Adrenal gland (tissue), 12 donors: ENCODE results near the gene IL3. TPM values are rescaled to one million over a fixed set of nuclear protein-coding genes. Genes with fewer than 3 reads are reported as not detected.

Experiments used
- DNase-seq, 7 donors: peaks; one replicate each; pipeline ENCODE4 v3.0.0-alpha.2; 2019 to 2020
- H3K27ac ChIP-seq, 5 donors: fragments of 200-600 bp; sonication (generic) in 4 of 5; 1 replicate in 3 of 5; 2 replicates in 2 of 5; pipeline versions ENCODE4 v1.5.1 to v1.8.0; 2016 to 2020; ENCODE audit warnings: mild to moderate bottlenecking in 1 of 5
- H3K27me3 ChIP-seq: fragments of 200-600 bp; 2 replicates; pipeline ENCODE4 v1.8.0; 2021
- H3K36me3 ChIP-seq, 2 donors: fragments of 200-600 bp; replicated peaks in 1 of 2; 1 replicate in 1 of 2; 2 replicates in 1 of 2; pipeline versions ENCODE4 v1.5.1 to v1.8.0; 2018 to 2022
- H3K4me1 ChIP-seq, 2 donors: fragments of 200-600 bp; replicated peaks in 1 of 2; 1 replicate in 1 of 2; 2 replicates in 1 of 2; pipeline versions ENCODE4 v1.5.1 to v1.8.0; 2018 to 2021
- H3K4me3 ChIP-seq, 4 donors: fragments of 200-600 bp; sonication (generic) in 3 of 4; one replicate each; pipeline ENCODE4 v1.5.1; 2016 to 2018
- H3K9me3 ChIP-seq, 3 donors: fragments of 200-600 bp; sonication (generic) in 1 of 3; replicated peaks in 1 of 3; 1 replicate in 2 of 3; 2 replicates in 1 of 3; pipeline versions ENCODE4 v1.5.1 to v1.8.0; 2016 to 2021
- POLR2A ChIP-seq, 2 donors: fragments of 450-650 bp; IDR thresholded peaks; one replicate each; pipeline ENCODE4 v1.6.1; 2017; ENCODE audit warnings: antibody characterized with exemption in 2 of 2, mild to moderate bottlenecking in 2 of 2, moderate library complexity in 1 of 2
- WGBS, 4 donors: extraction: QIAGEN DNeasy Blood & Tissue Kit in 2 of 4; methylation state at CpG; one replicate each; pipeline versions ENCODE4 v1.1.5 to v1.1.7; 2013 to 2017; 5-methylcytosine and 5-hydroxymethylcytosine counted together
- intact Hi-C, 2 donors: fragments of 100-400 bp; cut with DNase I; formaldehyde crosslinking; loops; one replicate each; pipeline versions ENCODE4 v1.14.1 to v1.15.0; 2022 to 2023
- polyA plus RNA-seq, 3 donors: library from polyadenylated mRNA; stranded (reverse); fragments of 200-250 nt in 2 of 3; fragments of 350-450 nt in 1 of 3; fragmentation: Illumina TruSeq in 1 of 3; extraction: RNeasy Lipid Tissue Mini Kit (QIAGEN cat#74804) in 1 of 3; gene quantifications; one replicate each; pipeline ENCODE4 v1.2.3, GENCODE V29; 2013 to 2014
- total RNA-seq, 9 donors: library from RNA; depleted of rRNA in 4 of 9; stranded (reverse); fragments of >200 nt in 4 of 9; fragments of 120-200 nt in 1 of 9; fragmentation: NEBNext Ultra II Directional in 1 of 9; extraction: Animal tissue kit (Norgen Biotek cat#: 25700) in 1 of 9; gene quantifications; one replicate each; pipeline versions ENCODE4 v1.1.0 to v1.2.4, GENCODE V29; 2013 to 2023
- TF ChIP-seq, protein P1 (sequence below), 6 experiments: fragments of 450-650 bp in 4 of 6; fragments of 200-600 bp in 2 of 6; sonication (generic) in 1 of 6; IDR thresholded peaks; 1 replicate in 5 of 6; 2 replicates in 1 of 6; pipeline versions ENCODE4 v1.5.1 to v1.8.0; 2016 to 2021; ENCODE audit warnings: antibody characterized with exemption in 6 of 6, mild to moderate bottlenecking in 2 of 6, moderate library complexity in 1 of 6
- donor health status: healthy with polysubstance abuse.
- donor health status: Bipolar disorder and iron deficiency.
- donor health status: DM: yes; HTN: yes; CAD: no.
- donor health status: DM: no; HTN: no; CAD: no.
- donor health status: DM: no; HTN: no; CAD: no.
- donor health status: DM: yes; HTN: yes; CAD: no.

IL3 gene
- total and polyA plus RNA-seq, 12 donors, result not detected

DNA sequence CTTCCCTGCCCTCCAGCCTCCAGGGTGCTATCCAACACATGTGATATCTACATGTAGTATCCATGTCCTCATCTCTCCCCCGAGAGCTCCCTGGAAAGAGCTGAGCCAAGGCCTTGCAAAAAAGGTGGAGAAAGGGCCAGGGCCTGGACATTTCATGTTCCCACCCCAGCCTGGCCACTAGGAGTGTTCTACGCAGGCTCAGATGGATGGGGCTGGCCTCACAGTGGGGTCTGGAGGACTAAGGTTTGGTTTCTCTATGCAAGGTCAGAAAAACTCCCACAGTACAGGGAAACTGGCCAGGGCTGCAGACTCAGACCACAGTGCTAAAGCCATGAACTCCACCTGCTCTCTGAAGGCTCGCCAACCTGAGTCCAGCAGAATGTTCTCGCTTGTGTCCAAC, 11.6 kb downstream of the IL3 start:
- H3K4me1 ChIP-seq, result no peaks in the 10 kb centered on the region
- intact Hi-C loops, result no loop called here
- no peaks in the 10 kb centered on the region for H3K27me3 ChIP-seq
- TF ChIP-seq, protein P1, sequence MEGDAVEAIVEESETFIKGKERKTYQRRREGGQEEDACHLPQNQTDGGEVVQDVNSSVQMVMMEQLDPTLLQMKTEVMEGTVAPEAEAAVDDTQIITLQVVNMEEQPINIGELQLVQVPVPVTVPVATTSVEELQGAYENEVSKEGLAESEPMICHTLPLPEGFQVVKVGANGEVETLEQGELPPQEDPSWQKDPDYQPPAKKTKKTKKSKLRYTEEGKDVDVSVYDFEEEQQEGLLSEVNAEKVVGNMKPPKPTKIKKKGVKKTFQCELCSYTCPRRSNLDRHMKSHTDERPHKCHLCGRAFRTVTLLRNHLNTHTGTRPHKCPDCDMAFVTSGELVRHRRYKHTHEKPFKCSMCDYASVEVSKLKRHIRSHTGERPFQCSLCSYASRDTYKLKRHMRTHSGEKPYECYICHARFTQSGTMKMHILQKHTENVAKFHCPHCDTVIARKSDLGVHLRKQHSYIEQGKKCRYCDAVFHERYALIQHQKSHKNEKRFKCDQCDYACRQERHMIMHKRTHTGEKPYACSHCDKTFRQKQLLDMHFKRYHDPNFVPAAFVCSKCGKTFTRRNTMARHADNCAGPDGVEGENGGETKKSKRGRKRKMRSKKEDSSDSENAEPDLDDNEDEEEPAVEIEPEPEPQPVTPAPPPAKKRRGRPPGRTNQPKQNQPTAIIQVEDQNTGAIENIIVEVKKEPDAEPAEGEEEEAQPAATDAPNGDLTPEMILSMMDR (IDR thresholded peaks at IDR 0.05), result no peak
- TF ChIP-seq POLR2A (IDR thresholded peaks at IDR 0.05), result no peak
- no peak overlapping the region for H3K4me3 ChIP-seq
- H3K9me3 ChIP-seq, result no peaks in the 10 kb centered on the region
- H3K36me3 ChIP-seq, result no peaks in the 10 kb centered on the region
- DNase-seq, result no peak
- H3K27ac ChIP-seq, result no peak overlapping the region
- 95 to 100% (median 98%) methylated on average over 1 to 4 of the region's 4 CpGs for WGBS, 4 donors

DNA sequence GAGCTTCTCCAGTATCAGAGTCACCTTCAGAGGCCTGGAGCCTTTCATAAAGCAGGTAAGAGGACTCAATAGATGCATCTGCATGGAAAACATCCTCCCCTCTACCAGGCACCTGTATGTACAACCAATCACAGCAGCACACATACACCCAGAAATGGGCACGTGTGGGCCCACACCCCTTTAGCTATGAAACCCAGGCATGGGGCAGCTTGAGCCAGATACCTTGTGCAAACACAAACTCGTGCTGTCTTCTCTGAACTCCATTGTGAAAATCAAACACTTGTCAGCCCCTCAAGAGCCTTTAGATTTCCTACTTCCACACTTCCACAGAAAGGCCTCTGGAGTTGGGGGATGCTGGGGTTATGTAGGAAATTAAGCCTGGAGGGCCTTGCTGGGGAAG, 12.1 kb downstream of the IL3 start:
- 87 to 100% (median 91%) methylated on average over 1 to 2 of the region's 2 CpGs; no CpG with 5 or more reads in 1 of the 4 donors for WGBS, 4 donors
- intact Hi-C loops, result no loop called here

DNA sequence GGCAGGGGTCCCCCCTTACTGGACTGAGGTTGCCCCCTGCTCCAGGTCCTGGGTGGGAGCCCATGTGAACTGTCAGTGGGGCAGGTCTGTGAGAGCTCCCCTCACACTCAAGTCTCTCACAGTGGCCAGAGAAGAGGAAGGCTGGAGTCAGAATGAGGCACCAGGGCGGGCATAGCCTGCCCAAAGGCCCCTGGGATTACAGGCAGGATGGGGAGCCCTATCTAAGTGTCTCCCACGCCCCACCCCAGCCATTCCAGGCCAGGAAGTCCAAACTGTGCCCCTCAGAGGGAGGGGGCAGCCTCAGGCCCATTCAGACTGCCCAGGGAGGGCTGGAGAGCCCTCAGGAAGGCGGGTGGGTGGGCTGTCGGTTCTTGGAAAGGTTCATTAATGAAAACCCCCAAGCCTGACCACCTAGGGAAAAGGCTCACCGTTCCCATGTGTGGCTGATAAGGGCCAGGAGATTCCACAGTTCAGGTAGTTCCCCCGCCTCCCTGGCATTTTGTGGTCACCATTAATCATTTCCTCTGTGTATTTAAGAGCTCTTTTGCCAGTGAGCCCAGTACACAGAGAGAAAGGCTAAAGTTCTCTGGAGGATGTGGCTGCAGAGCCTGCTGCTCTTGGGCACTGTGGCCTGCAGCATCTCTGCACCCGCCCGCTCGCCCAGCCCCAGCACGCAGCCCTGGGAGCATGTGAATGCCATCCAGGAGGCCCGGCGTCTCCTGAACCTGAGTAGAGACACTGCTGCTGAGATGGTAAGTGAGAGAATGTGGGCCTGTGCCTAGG, 13.0 kb downstream of the IL3 start, which contains the start of gene CSF2:
TSS of gene CSF2 (plus strand) at position 559 of the 783 bp plus-strand sequence. CDS start at position 594, 35 bp downstream.
- intact Hi-C loops, result no loop called here
- H3K27me3 ChIP-seq, result no peaks in the 10 kb centered on the region

More for the DNA sequence above, 12.1 kb downstream of the IL3 start:
- H3K27me3 ChIP-seq, result no peaks in the 10 kb centered on the region
- no peaks in the 10 kb centered on the region for H3K4me1 ChIP-seq
- no peaks in the 10 kb centered on the region for H3K9me3 ChIP-seq
- TF ChIP-seq POLR2A (IDR thresholded peaks at IDR 0.05), result no peak
- TF ChIP-seq, protein P1 (IDR thresholded peaks at IDR 0.05), result no peak
- H3K36me3 ChIP-seq, result no peaks in the 10 kb centered on the region
- H3K27ac ChIP-seq, result no peak overlapping the region
- H3K4me3 ChIP-seq, result no peak overlapping the region
- no peak for DNase-seq

DNA sequence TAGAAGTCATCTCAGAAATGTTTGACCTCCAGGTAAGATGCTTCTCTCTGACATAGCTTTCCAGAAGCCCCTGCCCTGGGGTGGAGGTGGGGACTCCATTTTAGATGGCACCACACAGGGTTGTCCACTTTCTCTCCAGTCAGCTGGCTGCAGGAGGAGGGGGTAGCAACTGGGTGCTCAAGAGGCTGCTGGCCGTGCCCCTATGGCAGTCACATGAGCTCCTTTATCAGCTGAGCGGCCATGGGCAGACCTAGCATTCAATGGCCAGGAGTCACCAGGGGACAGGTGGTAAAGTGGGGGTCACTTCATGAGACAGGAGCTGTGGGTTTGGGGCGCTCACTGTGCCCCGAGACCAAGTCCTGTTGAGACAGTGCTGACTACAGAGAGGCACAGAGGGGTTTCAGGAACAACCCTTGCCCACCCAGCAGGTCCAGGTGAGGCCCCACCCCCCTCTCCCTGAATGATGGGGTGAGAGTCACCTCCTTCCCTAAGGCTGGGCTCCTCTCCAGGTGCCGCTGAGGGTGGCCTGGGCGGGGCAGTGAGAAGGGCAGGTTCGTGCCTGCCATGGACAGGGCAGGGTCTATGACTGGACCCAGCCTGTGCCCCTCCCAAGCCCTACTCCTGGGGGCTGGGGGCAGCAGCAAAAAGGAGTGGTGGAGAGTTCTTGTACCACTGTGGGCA, 13.8 kb downstream of the IL3 start:
- no peaks in the 10 kb centered on the region for H3K9me3 ChIP-seq
- DNase-seq, result no peak
- H3K36me3 ChIP-seq, result no peaks in the 10 kb centered on the region
- H3K4me1 ChIP-seq, result no peaks in the 10 kb centered on the region
- intact Hi-C loops, result no loop called here
- no peak overlapping the region for H3K4me3 ChIP-seq
- H3K27ac ChIP-seq, result no peak overlapping the region
- TF ChIP-seq POLR2A (IDR thresholded peaks at IDR 0.05), result no peak
- TF ChIP-seq, protein P1 (IDR thresholded peaks at IDR 0.05), result no peak
- H3K27me3 ChIP-seq, result no peaks in the 10 kb centered on the region
- 90 to 95% (median 92%) methylated on average over 5 to 7 of the region's 7 CpGs; no CpG with 5 or more reads in 1 of the 4 donors for WGBS, 4 donors

More for the DNA sequence above, 13.0 kb downstream of the IL3 start, which contains the start of gene CSF2:
- no peak for TF ChIP-seq POLR2A (IDR thresholded peaks at IDR 0.05)
- TF ChIP-seq, protein P1 (IDR thresholded peaks at IDR 0.05), result no peak
- 88 to 94% (median 89%) methylated on average over 9 to 12 of the region's 12 CpGs for WGBS, 4 donors
- no peak within 1 kb of the TSS for H3K4me3 ChIP-seq
- H3K4me1 ChIP-seq, result no peaks in the 10 kb centered on the region
- no peak for DNase-seq
- H3K36me3 ChIP-seq, result no peaks in the 10 kb centered on the region
- no peaks in the 10 kb centered on the region for H3K9me3 ChIP-seq
- no peak within 1 kb of the TSS for H3K27ac ChIP-seq
